SK-N-SH (cell line): ENCODE data around the gene AMIGO2. TPM values are rescaled to one million over a fixed set of nuclear protein-coding genes. Genes with fewer than 3 reads are reported as not detected.

Experiments used
- CTCF ChIA-PET: fragments of 300-600, 350-600 bp; formaldehyde crosslinking; extraction: SDS; loops from one replicate; lab custom pipeline; 2021; lab: Yijun Ruan, JAX
- POLR2A ChIA-PET: fragments of 350-600 bp; sonication (Branson Sonifier 250); formaldehyde crosslinking; extraction: SDS; loops from one replicate; lab custom pipeline; 2020; ENCODE audit warnings: antibody characterized with exemption, inconsistent platforms; lab: Yijun Ruan, JAX
- DNase-seq: peaks from one replicate; pipeline ENCODE4 v3.0.0; 2012
- H2AFZ ChIP-seq: fragments of 200-600 bp; sonication (generic); 2 replicates; pipeline ENCODE4 v1.8.1; 2016; ENCODE audit warnings: antibody characterized with exemption, mild to moderate bottlenecking, low read depth
- H3F3A ChIP-seq: fragments of 200-600 bp; sonication (generic); replicated peaks from 2 replicates; pipeline ENCODE3; 2016; ENCODE audit warnings: antibody characterized with exemption, mild to moderate bottlenecking; ENCODE audit not compliant: insufficient read depth
- H3K27ac ChIP-seq, 2 experiments: fragments of 200-500 bp in 1 of 2; fragments of 200-600 bp in 1 of 2; sonication (Bioruptor generic) in 1 of 2; sonication (generic), shearing (Covaris generic) in 1 of 2; 2 replicates each; pipeline versions ENCODE4 v1.5.1 to v1.6.1; 2014 to 2016; ENCODE audit warnings: low read depth in 2 of 2, inconsistent platforms in 1 of 2, low read length in 1 of 2, mild to moderate bottlenecking in 1 of 2, mixed read lengths in 1 of 2
- H3K27me3 ChIP-seq: fragments of 200-600 bp; sonication (generic), shearing (Covaris generic); 2 replicates; pipeline ENCODE4 v1.6.1; 2016; ENCODE audit warnings: mixed run types; ENCODE audit not compliant: insufficient read depth
- H3K36me3 ChIP-seq, 2 experiments: fragments of 200-500 bp in 1 of 2; fragments of 200-600 bp in 1 of 2; sonication (Bioruptor generic) in 1 of 2; sonication (generic) in 1 of 2; replicated peaks in 1 of 2; 2 replicates each; pipeline versions ENCODE3 to v1.5.1; 2014 to 2016; ENCODE audit warnings: low read length in 1 of 2, mild to moderate bottlenecking in 1 of 2; ENCODE audit not compliant: insufficient read depth in 2 of 2, control insufficient read depth in 1 of 2
- H3K4me1 ChIP-seq, 2 experiments: fragments of 200-500 bp in 1 of 2; fragments of 200-600 bp in 1 of 2; sonication (Bioruptor generic) in 1 of 2; sonication (generic), shearing (Covaris generic) in 1 of 2; 2 replicates each; pipeline versions ENCODE4 v1.5.1 to v1.6.1; 2014 to 2016; ENCODE audit warnings: low read depth in 1 of 2, low read length in 1 of 2, mixed run types in 1 of 2; ENCODE audit not compliant: insufficient read depth in 2 of 2, control insufficient read depth in 1 of 2
- H3K4me2 ChIP-seq: fragments of 200-600 bp; sonication (generic), shearing (Covaris generic); 2 replicates; pipeline ENCODE4 v1.6.1; 2017; ENCODE audit warnings: mixed run types
- H3K4me3 ChIP-seq, 2 experiments: fragments of 200-500 bp in 1 of 2; fragments of 200-600 bp in 1 of 2; sonication (Bioruptor generic) in 1 of 2; sonication (generic), shearing (Covaris generic) in 1 of 2; 2 replicates each; pipeline versions ENCODE4 v1.5.1 to v1.8.1; 2014 to 2016; ENCODE audit warnings: low read depth in 2 of 2, inconsistent platforms in 1 of 2, low read length in 1 of 2, mild to moderate bottlenecking in 1 of 2, mixed read lengths in 1 of 2, moderate library complexity in 1 of 2
- H3K79me2 ChIP-seq: fragments of 200-600 bp; sonication (generic); 2 replicates; pipeline ENCODE4 v1.8.1; 2017; ENCODE audit warnings: mild to moderate bottlenecking; ENCODE audit not compliant: insufficient read depth
- H3K9ac ChIP-seq: fragments of 200-600 bp; sonication (generic); 2 replicates; pipeline ENCODE4 v1.6.1; 2017; ENCODE audit warnings: mixed run types
- H3K9me2 ChIP-seq: fragments of 200-600 bp; sonication (generic); 2 replicates; pipeline ENCODE4 v1.6.1; 2017; ENCODE audit warnings: mixed run types
- H3K9me3 ChIP-seq: fragments of 200-600 bp; sonication (generic); 2 replicates; pipeline ENCODE4 v1.6.1; 2017; ENCODE audit warnings: mixed run types, mild to moderate bottlenecking, moderate library complexity
- H4K20me1 ChIP-seq: fragments of 200-600 bp; sonication (generic); 2 replicates; pipeline ENCODE4 v1.6.1; 2017; ENCODE audit warnings: mild to moderate bottlenecking, mixed run types; ENCODE audit not compliant: insufficient read depth
- EP300 ChIP-seq, 2 experiments: IDR thresholded peaks; 2 replicates each; pipeline versions ENCODE4 v1.4.0 to v1.6.1; 2012; ENCODE audit warnings: borderline replicate concordance in 1 of 2, low read depth in 1 of 2, low read length in 1 of 2
- FOXJ3 ChIP-seq: sonication (generic); formaldehyde crosslinking; IDR thresholded peaks from 2 replicates; pipeline ENCODE4 v1.5.1; 2020; ENCODE audit warnings: mild to moderate bottlenecking, missing genetic modification reagents
- GABPA ChIP-seq: IDR thresholded peaks from 2 replicates; pipeline ENCODE4 v1.4.0; 2012; ENCODE audit warnings: low read depth, mild to moderate bottlenecking
- GATA2 ChIP-seq: sonication (generic); formaldehyde crosslinking; IDR thresholded peaks from 2 replicates; pipeline ENCODE4 v1.5.0; 2020; ENCODE audit warnings: mild to moderate bottlenecking, missing genetic modification reagents
- JUND ChIP-seq: IDR thresholded peaks from 2 replicates; pipeline ENCODE4 v1.4.0; 2012
- MXI1 ChIP-seq: IDR thresholded peaks from 2 replicates; pipeline ENCODE4 v1.6.1; 2012; ENCODE audit warnings: mild to moderate bottlenecking, low read depth, low read length, improper control_type of control experiment
- NFIC ChIP-seq: IDR thresholded peaks from 2 replicates; pipeline ENCODE4 v1.4.0; 2012; ENCODE audit warnings: borderline replicate concordance
- NRF1 ChIP-seq: IDR thresholded peaks from 2 replicates; pipeline ENCODE4 v1.6.1; 2012; ENCODE audit warnings: low read depth, mild to moderate bottlenecking, low read length
- POLR2AphosphoS5 ChIP-seq: IDR thresholded peaks from 2 replicates; pipeline ENCODE4 v1.6.1; 2012; ENCODE audit warnings: low read depth, low read length
- RAD21 ChIP-seq: IDR thresholded peaks from 2 replicates; pipeline ENCODE4 v1.6.1; 2012; ENCODE audit warnings: mild to moderate bottlenecking, low read length
- RCOR1 ChIP-seq: fragments of 150-350 bp; IDR thresholded peaks from 2 replicates; pipeline ENCODE4 v1.6.1; 2017; ENCODE audit warnings: antibody characterized with exemption, low read length
- REST ChIP-seq: IDR thresholded peaks from 2 replicates; pipeline ENCODE4 v1.6.1; 2012; ENCODE audit warnings: mild to moderate bottlenecking, low read depth, low read length, moderate library complexity
- RXRA ChIP-seq: IDR thresholded peaks from 2 replicates; pipeline ENCODE4 v1.4.0; 2012; ENCODE audit warnings: low read depth, mild to moderate bottlenecking, borderline replicate concordance
- SMC3 ChIP-seq: IDR thresholded peaks from 2 replicates; pipeline ENCODE4 v1.6.1; 2012; ENCODE audit warnings: low read depth, low read length, improper control_type of control experiment
- TAF1 ChIP-seq: IDR thresholded peaks from 2 replicates; pipeline ENCODE4 v1.6.1; 2012; ENCODE audit warnings: low read depth, mild to moderate bottlenecking, low read length, moderate library complexity, borderline replicate concordance
- TCF12 ChIP-seq: IDR thresholded peaks from 2 replicates; pipeline ENCODE4 v1.4.0; 2012
- USF2 ChIP-seq: fragments of 150-350 bp; IDR thresholded peaks from 2 replicates; pipeline ENCODE4 v1.6.1; 2017; ENCODE audit warnings: antibody characterized with exemption, low read length, low read depth, borderline replicate concordance
- WGBS: methylation state at CpG from one replicate; pipeline ENCODE4 v1.1.6; 2017; ENCODE audit warnings: low lambda C conversion rate; 5-methylcytosine and 5-hydroxymethylcytosine counted together
- polyA plus RNA-seq, 3 experiments: library from polyadenylated mRNA; depleted of rRNA; stranded (reverse); fragments of >200 nt; gene quantifications; 2 replicates each; pipeline ENCODE4 v1.2.3, GENCODE V29; 2012
- TF ChIP-seq, protein P1 (sequence below): IDR thresholded peaks from 2 replicates; pipeline ENCODE4 v1.4.0; 2012; ENCODE audit warnings: low read depth, borderline replicate concordance
- TF ChIP-seq, protein P2 (sequence below): IDR thresholded peaks from 2 replicates; pipeline ENCODE4; 2012
- TF ChIP-seq, protein P3 (sequence below): IDR thresholded peaks from 2 replicates; pipeline ENCODE4 v1.4.0; 2012; ENCODE audit warnings: low read depth, borderline replicate concordance

The AMIGO2 gene
- polyA plus RNA-seq, 1 of the 3 experiments (the other 2 are of a cell fraction), result 1.2 TPM

- Histone ChIP-seq H3K9ac (no peak overlapping the region), H3F3A (peaks cover 11% of the 10 kb centered on the region), H3K4me2 (no peak overlapping the region), H4K20me1 (no peaks in the 10 kb centered on the region), H3K27ac (no peak overlapping the region), H3K9me2 (no peaks in the 10 kb centered on the region), H3K4me1 (no peaks in the 10 kb centered on the region), H2AFZ (no peak overlapping the region), H3K27me3 (peaks cover 6% of the 10 kb centered on the region; the same call in 1 of the 2 replicates), H3K79me2 (no peaks in the 10 kb centered on the region), H3K4me3 (no peak overlapping the region), H3K9me3 (no peaks in the 10 kb centered on the region), H3K36me3 (no peaks in the 10 kb centered on the region)
- DNase-seq, result no peak
- ChIA-PET CTCF (no interaction called here), POLR2A (no interaction called here)
- 45% methylated on average over 2 of the region's 2 CpGs for WGBS
- TF ChIP-seq, protein P1, sequence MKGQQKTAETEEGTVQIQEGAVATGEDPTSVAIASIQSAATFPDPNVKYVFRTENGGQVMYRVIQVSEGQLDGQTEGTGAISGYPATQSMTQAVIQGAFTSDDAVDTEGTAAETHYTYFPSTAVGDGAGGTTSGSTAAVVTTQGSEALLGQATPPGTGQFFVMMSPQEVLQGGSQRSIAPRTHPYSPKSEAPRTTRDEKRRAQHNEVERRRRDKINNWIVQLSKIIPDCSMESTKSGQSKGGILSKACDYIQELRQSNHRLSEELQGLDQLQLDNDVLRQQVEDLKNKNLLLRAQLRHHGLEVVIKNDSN, result no peak
- TF ChIP-seq TCF12, result no peak
- TF ChIP-seq, protein P2, sequence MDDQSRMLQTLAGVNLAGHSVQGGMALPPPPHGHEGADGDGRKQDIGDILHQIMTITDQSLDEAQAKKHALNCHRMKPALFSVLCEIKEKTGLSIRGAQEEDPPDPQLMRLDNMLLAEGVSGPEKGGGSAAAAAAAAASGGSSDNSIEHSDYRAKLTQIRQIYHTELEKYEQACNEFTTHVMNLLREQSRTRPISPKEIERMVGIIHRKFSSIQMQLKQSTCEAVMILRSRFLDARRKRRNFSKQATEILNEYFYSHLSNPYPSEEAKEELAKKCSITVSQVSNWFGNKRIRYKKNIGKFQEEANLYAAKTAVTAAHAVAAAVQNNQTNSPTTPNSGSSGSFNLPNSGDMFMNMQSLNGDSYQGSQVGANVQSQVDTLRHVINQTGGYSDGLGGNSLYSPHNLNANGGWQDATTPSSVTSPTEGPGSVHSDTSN, result no peak
Measured at GRCh38 chr12:47099610-47100009, 19.9 kb upstream of the AMIGO2 start.

DNA sequence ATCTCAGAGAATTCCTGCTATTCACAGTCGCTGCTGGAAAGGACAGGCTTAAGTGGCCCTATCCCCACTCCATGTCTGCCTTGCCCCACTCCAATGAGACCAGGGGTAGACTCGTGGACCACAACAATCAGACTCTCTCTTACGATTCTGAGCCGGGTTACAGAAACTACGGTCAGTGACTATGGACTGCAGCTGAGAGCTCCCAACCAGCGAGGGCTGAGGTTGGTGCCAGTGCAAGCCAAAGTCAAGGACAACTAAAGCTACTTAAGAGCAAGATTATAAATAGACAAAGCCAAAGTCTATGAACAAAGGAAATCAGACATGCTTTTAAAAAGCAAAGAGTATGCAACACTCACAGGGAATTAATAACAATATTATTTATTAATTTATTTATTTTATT lies 18.3 kb upstream of the AMIGO2 start:
- DNase-seq, result no peak
- TF ChIP-seq NFIC (no peak), TAF1 (no peak), JUND (no peak), EP300 (IDR thresholded peaks at IDR 0.05; ENCODE audit: borderline replicate concordance in 1 of 2, low read depth in 1 of 2, low read length in 1 of 2) (no peak), REST (no peak), FOXJ3 (CRISPR knock-in tag) (no peak), POLR2AphosphoS5 (no peak), GATA2 (CRISPR knock-in tag) (no peak), RCOR1 (no peak), TCF12 (no peak), MXI1 (no peak), NRF1 (no peak), SMC3 (no peak), RAD21 (no peak), USF2 (no peak), RXRA (no peak), GABPA (no peak)
- TF ChIP-seq, protein P1, result no peak
- TF ChIP-seq, protein P3, sequence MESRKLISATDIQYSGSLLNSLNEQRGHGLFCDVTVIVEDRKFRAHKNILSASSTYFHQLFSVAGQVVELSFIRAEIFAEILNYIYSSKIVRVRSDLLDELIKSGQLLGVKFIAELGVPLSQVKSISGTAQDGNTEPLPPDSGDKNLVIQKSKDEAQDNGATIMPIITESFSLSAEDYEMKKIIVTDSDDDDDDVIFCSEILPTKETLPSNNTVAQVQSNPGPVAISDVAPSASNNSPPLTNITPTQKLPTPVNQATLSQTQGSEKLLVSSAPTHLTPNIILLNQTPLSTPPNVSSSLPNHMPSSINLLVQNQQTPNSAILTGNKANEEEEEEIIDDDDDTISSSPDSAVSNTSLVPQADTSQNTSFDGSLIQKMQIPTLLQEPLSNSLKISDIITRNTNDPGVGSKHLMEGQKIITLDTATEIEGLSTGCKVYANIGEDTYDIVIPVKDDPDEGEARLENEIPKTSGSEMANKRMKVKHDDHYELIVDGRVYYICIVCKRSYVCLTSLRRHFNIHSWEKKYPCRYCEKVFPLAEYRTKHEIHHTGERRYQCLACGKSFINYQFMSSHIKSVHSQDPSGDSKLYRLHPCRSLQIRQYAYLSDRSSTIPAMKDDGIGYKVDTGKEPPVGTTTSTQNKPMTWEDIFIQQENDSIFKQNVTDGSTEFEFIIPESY, result no peak
- Histone ChIP-seq H3K27ac (no peak overlapping the region), H3F3A (peaks cover 11% of the 10 kb centered on the region), H2AFZ (no peak overlapping the region), H3K9me2 (no peaks in the 10 kb centered on the region), H4K20me1 (no peaks in the 10 kb centered on the region), H3K4me2 (no peak overlapping the region), H3K79me2 (no peaks in the 10 kb centered on the region), H3K4me3 (no peak overlapping the region), H3K4me1 (no peaks in the 10 kb centered on the region), H3K27me3 (0 out of 2 replicates have a peak, but pooled peaks cover 6% of the 10 kb centered on the region), H3K9me3 (no peaks in the 10 kb centered on the region), H3K9ac (no peak overlapping the region), H3K36me3 (no peaks in the 10 kb centered on the region)
- ChIA-PET CTCF (no interaction called here), POLR2A (no interaction called here)
- WGBS, result 30% methylated on average over 6 of the region's 6 CpGs
